ENCODE results near the gene PCSK5.

The PCSK5 gene

GRCh38 chr9:75930190-75930589, 39.7 kb downstream of the PCSK5 start:
- no peak overlapping the region for H3K27ac ChIP-seq (ENCODE audit: low read length)
- H3K4me3 ChIP-seq (ENCODE audit: low read length) = no peak overlapping the region
- H3K79me2 ChIP-seq (ENCODE audit: low read length) = no peaks in the 10 kb centered on the region
- H3K27me3 ChIP-seq (replicated peaks; ENCODE audit: insufficient read depth, low read length) = no peaks in the 10 kb centered on the region
- no peaks in the 10 kb centered on the region for H4K20me1 ChIP-seq (ENCODE audit: insufficient read depth, low read length)
- no peaks in the 10 kb centered on the region for H3F3A ChIP-seq (ENCODE audit: insufficient read depth, low read length)
- no peak for TF ChIP-seq EZH2 (optimal IDR thresholded peaks at IDR 0.05; ENCODE audit: low read depth, low read length)
- TF ChIP-seq EZH2phosphoT487 (IDR thresholded peaks at IDR 0.05; ENCODE audit: low read length) = no peak
- no peak for TF ChIP-seq CTCF (IDR thresholded peaks at IDR 0.05; ENCODE audit: low read length)
- H3K9ac ChIP-seq (ENCODE audit: low read length) = no peak overlapping the region
- H2AFZ ChIP-seq (ENCODE audit: low read length) = no peak overlapping the region
- no peak overlapping the region for H3K4me2 ChIP-seq (ENCODE audit: low read depth, low read length)
- DNase-seq = no peak
- H3K36me3 ChIP-seq (replicated peaks; ENCODE audit: insufficient read depth, low read length) = no peaks in the 10 kb centered on the region
- H3K9me3 ChIP-seq (replicated peaks; ENCODE audit: insufficient read depth, low read length) = no peaks in the 10 kb centered on the region
- no peaks in the 10 kb centered on the region for H3K4me1 ChIP-seq (ENCODE audit: low read length)
- H3K9me2 ChIP-seq (replicated peaks; ENCODE audit: insufficient read depth, low read length) = no peaks in the 10 kb centered on the region

- H3K4me1 ChIP-seq (ENCODE audit: low read length) = no peaks in the 10 kb centered on the region
- H3K9me2 ChIP-seq (replicated peaks; ENCODE audit: insufficient read depth, low read length) = no peaks in the 10 kb centered on the region
- no peaks in the 10 kb centered on the region for H3K79me2 ChIP-seq (ENCODE audit: low read length)
- no peaks in the 10 kb centered on the region for H3K9me3 ChIP-seq (replicated peaks; ENCODE audit: insufficient read depth, low read length)
- no peaks in the 10 kb centered on the region for H3K36me3 ChIP-seq (replicated peaks; ENCODE audit: insufficient read depth, low read length)
- no peaks in the 10 kb centered on the region for H4K20me1 ChIP-seq (ENCODE audit: insufficient read depth, low read length)
- no peak overlapping the region for H3K9ac ChIP-seq (ENCODE audit: low read length)
- no peaks in the 10 kb centered on the region for H3K27me3 ChIP-seq (replicated peaks; ENCODE audit: insufficient read depth, low read length)
- H3K4me2 ChIP-seq (ENCODE audit: low read depth, low read length) = no peak overlapping the region
- H3K4me3 ChIP-seq (ENCODE audit: low read length) = no peak overlapping the region
- TF ChIP-seq EZH2 (optimal IDR thresholded peaks at IDR 0.05; ENCODE audit: low read depth, low read length) = no peak
- TF ChIP-seq CTCF (IDR thresholded peaks at IDR 0.05; ENCODE audit: low read length) = no peak
- TF ChIP-seq EZH2phosphoT487 (IDR thresholded peaks at IDR 0.05; ENCODE audit: low read length) = no peak
- DNase-seq = no peak
- H3F3A ChIP-seq (ENCODE audit: insufficient read depth, low read length) = no peaks in the 10 kb centered on the region
- no peak overlapping the region for H2AFZ ChIP-seq (ENCODE audit: low read length)
- no peak overlapping the region for H3K27ac ChIP-seq (ENCODE audit: low read length)
Measured at GRCh38 chr9:75930730-75931321, 40.4 kb downstream of the PCSK5 start.

- Histone ChIP-seq H2AFZ (ENCODE audit: low read length) (no peak overlapping the region), H3K4me2 (ENCODE audit: low read depth, low read length) (no peak overlapping the region), H3K27ac (ENCODE audit: low read length) (no peak overlapping the region), H3K4me3 (ENCODE audit: low read length) (no peak overlapping the region), H3K27me3 (replicated peaks; ENCODE audit: insufficient read depth, low read length) (no peaks in the 10 kb centered on the region), H3K9me3 (replicated peaks; ENCODE audit: insufficient read depth, low read length) (no peaks in the 10 kb centered on the region), H3K36me3 (replicated peaks; ENCODE audit: insufficient read depth, low read length) (no peaks in the 10 kb centered on the region), H3K79me2 (ENCODE audit: low read length) (no peaks in the 10 kb centered on the region), H4K20me1 (ENCODE audit: insufficient read depth, low read length) (no peaks in the 10 kb centered on the region), H3K9me2 (replicated peaks; ENCODE audit: insufficient read depth, low read length) (no peaks in the 10 kb centered on the region), H3K9ac (ENCODE audit: low read length) (no peak overlapping the region), H3K4me1 (ENCODE audit: low read length) (no peaks in the 10 kb centered on the region), H3F3A (ENCODE audit: insufficient read depth, low read length) (no peaks in the 10 kb centered on the region)
- TF ChIP-seq EZH2 (optimal IDR thresholded peaks at IDR 0.05; ENCODE audit: low read depth, low read length) (no peak), EZH2phosphoT487 (IDR thresholded peaks at IDR 0.05; ENCODE audit: low read length) (no peak), CTCF (IDR thresholded peaks at IDR 0.05; ENCODE audit: low read length) (no peak)
- no peak for DNase-seq
Measured at GRCh38 chr9:75933982-75934381, 43.5 kb downstream of the PCSK5 start.
